BJ (cell line): ENCODE data around the gene KRTDAP. TPM values are rescaled to one million over a fixed set of nuclear protein-coding genes. Genes with fewer than 3 reads are reported as not detected.

Experiments
- CTCF ChIA-PET: fragments of 350-600 bp; formaldehyde crosslinking; extraction: SDS; loops from one replicate; lab custom pipeline; 2021; ENCODE audit warnings: antibody characterized with exemption, inconsistent platforms; lab: Yijun Ruan, JAX
- POLR2A ChIA-PET: fragments of 300-600 bp; sonication (Branson Sonifier 250); formaldehyde crosslinking; extraction: SDS; loops from one replicate; lab custom pipeline; 2021; ENCODE audit warnings: antibody characterized with exemption; lab: Charles Lee
- DNase-seq: peaks from one replicate; pipeline ENCODE4 v3.0.0-alpha.2; 2011; ENCODE audit warnings: low read depth
- H3K27me3 ChIP-seq: 2 replicates; pipeline ENCODE4 v1.6.0; 2011; ENCODE audit warnings: low read length; ENCODE audit not compliant: control insufficient read depth, insufficient read depth
- H3K36me3 ChIP-seq: 2 replicates; pipeline ENCODE4 v1.5.1; 2011; ENCODE audit warnings: low read length; ENCODE audit not compliant: control insufficient read depth, insufficient read depth
- H3K4me3 ChIP-seq: 2 replicates; pipeline ENCODE4 v1.5.1; 2011; ENCODE audit warnings: low read depth, mild to moderate bottlenecking, control low read depth, low read length
- CTCF ChIP-seq: IDR thresholded peaks from 2 replicates; pipeline ENCODE4 v1.5.1; 2011; ENCODE audit warnings: low read depth, mild to moderate bottlenecking, control low read depth, inconsistent platforms, low read length, moderate library complexity; ENCODE audit not compliant: insufficient read depth
- polyA plus RNA-seq: library from polyadenylated mRNA; depleted of rRNA; stranded (reverse); fragments of >200 nt; gene quantifications from 2 replicates; pipeline ENCODE4 v1.2.3, GENCODE V29; 2011

KRTDAP gene
- polyA plus RNA-seq, 1 experiment = not detected

GRCh38 chr19:35512831-35513627 lies 22.8 kb upstream of the KRTDAP start:
- ChIA-PET POLR2A (no interaction called here), CTCF (interaction anchor here (1.0 to 2.5 kb wide), 4 partner anchors 18 to 45 kb away, joined by 3 to 7 read pairs (median 5); no protein-coding TSS in a partner anchor)
- H3K4me3 ChIP-seq = no peak overlapping the region
- H3K36me3 ChIP-seq = no peaks in the 10 kb centered on the region
- peaks cover 15% of the 10 kb centered on the region for H3K27me3 ChIP-seq
- no peak for DNase-seq
- no peak for TF ChIP-seq CTCF

GRCh38 chr19:35511337-35511736 lies 21.1 kb upstream of the KRTDAP start:
- Histone ChIP-seq H3K36me3 (no peaks in the 10 kb centered on the region), H3K27me3 (peaks cover 20% of the 10 kb centered on the region), H3K4me3 (no peak overlapping the region)
- no peak for TF ChIP-seq CTCF
- ChIA-PET CTCF (interaction anchor here (0.9 to 5.7 kb wide), 13 partner anchors 10 to 185 kb away, joined by 3 to 48 read pairs (median 9); no protein-coding TSS in a partner anchor), POLR2A (no interaction called here)
- no peak for DNase-seq

DNA sequence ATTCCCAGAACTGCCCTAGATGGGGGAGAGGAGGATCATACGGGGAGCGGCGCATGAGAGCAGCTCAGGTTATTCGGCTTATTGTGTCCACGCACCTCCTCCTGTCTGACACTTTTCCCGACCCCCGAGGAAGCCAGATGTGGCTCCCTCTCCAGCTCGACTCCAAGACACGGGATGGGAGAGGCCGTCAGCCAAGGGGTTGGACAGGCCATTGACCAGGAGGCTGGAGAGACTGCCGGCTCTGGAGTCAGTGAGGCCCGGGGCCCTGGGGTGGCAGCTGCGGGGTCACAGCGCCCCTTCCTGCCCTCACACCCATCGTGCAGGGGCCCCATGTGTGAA lies 20.3 kb upstream of the KRTDAP start:
- peaks cover 20% of the 10 kb centered on the region for H3K27me3 ChIP-seq
- ChIA-PET CTCF (interaction anchor here (0.5 to 5.7 kb wide), 29 partner anchors 9 to 191 kb away, joined by 3 to 48 read pairs (median 5); no protein-coding TSS in a partner anchor), POLR2A (no interaction called here)
- DNase-seq = no peak
- H3K36me3 ChIP-seq = no peaks in the 10 kb centered on the region
- H3K4me3 ChIP-seq = no peak overlapping the region
- TF ChIP-seq CTCF = no peak

DNA sequence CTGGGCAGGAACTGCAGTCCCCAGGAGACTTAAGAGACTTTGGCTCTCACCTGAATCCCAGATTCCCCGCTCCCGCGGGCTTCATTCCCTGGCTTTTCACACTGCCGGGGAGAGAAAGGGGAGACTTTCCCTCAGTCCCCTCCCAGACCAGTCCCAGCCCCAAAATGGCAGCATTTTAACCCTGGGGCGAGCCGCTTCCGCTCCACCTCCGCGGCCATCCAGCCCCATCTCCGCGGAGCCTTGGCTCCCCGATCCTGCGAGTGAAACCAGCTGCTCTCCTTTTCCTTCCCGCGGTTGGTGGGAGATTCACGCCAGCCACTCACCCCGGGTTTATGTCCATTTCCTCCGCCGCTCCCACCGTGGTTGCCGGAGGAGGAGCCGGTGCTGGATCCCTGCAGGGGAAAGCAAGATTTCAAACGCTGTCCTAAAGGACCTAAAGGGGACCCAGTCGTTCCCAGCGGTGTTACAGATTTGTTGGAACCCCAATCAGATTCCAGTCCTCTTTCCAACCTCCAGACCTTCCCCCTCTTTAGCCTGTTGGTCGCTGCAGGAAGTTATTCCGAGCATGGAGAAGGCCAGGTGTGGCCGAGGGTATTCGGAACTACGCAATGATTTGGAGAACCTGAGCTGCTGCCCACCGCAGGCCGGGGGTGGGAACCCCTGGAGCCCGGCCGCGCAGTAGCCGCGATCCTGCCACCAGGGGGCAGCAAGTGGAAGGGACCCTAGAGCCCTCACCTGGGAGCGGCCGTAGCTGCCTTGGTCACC lies 19.8 kb upstream of the KRTDAP start:
- peak; percentile 96 for TF ChIP-seq CTCF
- no peak for DNase-seq
- Histone ChIP-seq H3K27me3 (peaks cover 23% of the 10 kb centered on the region), H3K36me3 (no peaks in the 10 kb centered on the region), H3K4me3 (peak overlapping the region; percentile 30)
- POLR2A ChIA-PET = no interaction called here
- CTCF ChIA-PET = interaction anchor here (0.5 to 5.7 kb wide), 32 partner anchors 9 to 1458 kb away, joined by 3 to 48 read pairs (median 4); no protein-coding TSS in a partner anchor

GRCh38 chr19:35509018-35509652 lies 18.9 kb upstream of the KRTDAP start:
- POLR2A ChIA-PET = no interaction called here

More at GRCh38 chr19:35509018-35509652, 18.9 kb upstream of the KRTDAP start:
- peaks cover 24% of the 10 kb centered on the region for H3K27me3 ChIP-seq
- TF ChIP-seq CTCF = no peak
- H3K36me3 ChIP-seq = no peaks in the 10 kb centered on the region
- H3K4me3 ChIP-seq = no peak overlapping the region
- DNase-seq = no peak
- CTCF ChIA-PET = interaction anchor here (0.5 to 5.7 kb wide), 16 partner anchors 8 to 1458 kb away, joined by 3 to 48 read pairs (median 6); no protein-coding TSS in a partner anchor
